H1 (cell line): ENCODE results near the gene LCE3B. TPM values are rescaled to one million over a fixed set of nuclear protein-coding genes. Genes with fewer than 3 reads are reported as not detected.

Experiments used
- CTCF ChIA-PET: fragments of 300-600 bp; sonication (Branson Sonifier 250); formaldehyde crosslinking; loops from one replicate; lab custom pipeline; 2021; ENCODE audit not compliant: partially characterized antibody; lab: Charles Lee
- POLR2A ChIA-PET: fragments of 300-600 bp; sonication (Branson Sonifier 250); formaldehyde crosslinking; loops from one replicate; lab custom pipeline; 2021; ENCODE audit warnings: inconsistent platforms; ENCODE audit not compliant: partially characterized antibody; lab: Charles Lee
- DNase-seq, 2 experiments: peaks; one replicate each; pipeline versions ENCODE4 v3.0.0 to v3.0.0-alpha.2; 2010 to 2022; ENCODE audit warnings: low spot score in 2 of 2, low read depth in 1 of 2, mixed read lengths in 1 of 2
- FAIRE-seq: peaks from 2 replicates; lab custom pipeline; 2011; peaks lifted over from hg19 to GRCh38; lab: Jason Lieb, UNC
- H2AFZ ChIP-seq: 2 replicates; pipeline ENCODE4 v1.8.1; 2012; ENCODE audit warnings: low read length, inconsistent platforms
- H2AK5ac ChIP-seq: 2 replicates; pipeline ENCODE4 v1.6.1; 2013; ENCODE audit warnings: low read depth, low read length
- H2BK120ac ChIP-seq: replicated peaks from 2 replicates; pipeline ENCODE3; 2013; ENCODE audit warnings: low read depth, low read length, inconsistent platforms
- H2BK12ac ChIP-seq: 2 replicates; pipeline ENCODE4 v1.6.1; 2013; ENCODE audit warnings: low read depth, low read length
- H2BK15ac ChIP-seq: 2 replicates; pipeline ENCODE4 v1.6.1; 2013; ENCODE audit warnings: low read length
- H2BK20ac ChIP-seq: 2 replicates; pipeline ENCODE4 v1.6.1; 2013; ENCODE audit warnings: low read length
- H2BK5ac ChIP-seq: 2 replicates; pipeline ENCODE4 v1.6.1; 2013; ENCODE audit warnings: low read depth, low read length
- H3K14ac ChIP-seq: 2 replicates; pipeline ENCODE4 v1.6.1; 2013; ENCODE audit warnings: inconsistent platforms; ENCODE audit not compliant: insufficient read length
- H3K18ac ChIP-seq: 2 replicates; pipeline ENCODE4 v1.6.1; 2013; ENCODE audit warnings: low read length; ENCODE audit errors: extremely low read depth
- H3K23ac ChIP-seq: 2 replicates; pipeline ENCODE4 v1.6.1; 2013; ENCODE audit warnings: inconsistent platforms; ENCODE audit not compliant: insufficient read length
- H3K23me2 ChIP-seq: 2 replicates; pipeline ENCODE4 v1.6.1; 2013; ENCODE audit warnings: low read depth, low read length
- H3K27ac ChIP-seq: 2 replicates; pipeline ENCODE4 v1.6.1; 2011; ENCODE audit warnings: low read depth, low read length, inconsistent platforms
- H3K27me3 ChIP-seq, 4 experiments: replicated peaks in 1 of 4; 1 replicate in 1 of 4; 2 replicates in 3 of 4; pipeline versions ENCODE4 v1.6.1 to v1.8.1; 2011 to 2013; ENCODE audit warnings: low read length in 3 of 4, mild to moderate bottlenecking in 3 of 4, inconsistent platforms in 2 of 4, mixed read lengths in 2 of 4, moderate library complexity in 1 of 4; ENCODE audit not compliant: control insufficient read depth in 3 of 4, insufficient read depth in 3 of 4; ENCODE audit errors: extremely low read depth in 1 of 4
- H3K36me3 ChIP-seq, 4 experiments: 2 replicates each; pipeline versions ENCODE4 v1.6.1 to v1.8.1; 2011 to 2013; ENCODE audit warnings: mild to moderate bottlenecking in 4 of 4, low read length in 3 of 4, moderate library complexity in 2 of 4, control low read depth in 1 of 4, inconsistent platforms in 1 of 4; ENCODE audit not compliant: insufficient read depth in 4 of 4, control insufficient read depth in 2 of 4
- H3K4ac ChIP-seq: replicated peaks from 2 replicates; pipeline ENCODE3; 2013; ENCODE audit warnings: low read length, low read depth, mixed read lengths, inconsistent platforms; ENCODE audit not compliant: insufficient read length
- H3K4me1 ChIP-seq, 4 experiments: replicated peaks in 1 of 4; 1 replicate in 1 of 4; 2 replicates in 3 of 4; pipeline versions ENCODE4 v1.6.1 to v1.8.1; 2011 to 2013; ENCODE audit warnings: low read length in 3 of 4, inconsistent platforms in 2 of 4, mixed read lengths in 1 of 4; ENCODE audit not compliant: insufficient read depth in 4 of 4, control insufficient read depth in 3 of 4
- H3K4me2 ChIP-seq, 2 experiments: 2 replicates each; pipeline versions ENCODE4 v1.6.1 to v1.8.1; 2011 to 2013; ENCODE audit warnings: low read depth in 2 of 2, low read length in 2 of 2, control low read depth in 1 of 2, inconsistent platforms in 1 of 2, mild to moderate bottlenecking in 1 of 2; ENCODE audit not compliant: insufficient read depth in 1 of 2
- H3K4me3 ChIP-seq, 4 experiments: fragments of 200-600, 300-600 bp in 1 of 4; sonication (generic), shearing (Covaris generic), sonication (Bioruptor Twin) in 1 of 4; 2 replicates each; pipeline versions ENCODE4 v1.5.1 to v1.8.1; 2011 to 2016; ENCODE audit warnings: low read length in 4 of 4, low read depth in 3 of 4, control low read depth in 2 of 4, inconsistent platforms in 2 of 4, mild to moderate bottlenecking in 2 of 4, mixed read lengths in 1 of 4, moderate library complexity in 1 of 4; ENCODE audit not compliant: insufficient read depth in 2 of 4; ENCODE audit errors: extremely low read depth in 1 of 4
- H3K56ac ChIP-seq: replicated peaks from 2 replicates; pipeline ENCODE3; 2013; ENCODE audit warnings: low read depth, mild to moderate bottlenecking, mixed read lengths, low read length, inconsistent platforms; ENCODE audit not compliant: insufficient read length
- H3K79me1 ChIP-seq: 2 replicates; pipeline ENCODE4 v1.6.1; 2013; ENCODE audit warnings: low read depth, low read length, control low read depth
- H3K79me2 ChIP-seq, 2 experiments: 2 replicates each; pipeline versions ENCODE4 v1.6.1 to v1.8.1; 2012 to 2013; ENCODE audit warnings: low read length in 2 of 2, mild to moderate bottlenecking in 2 of 2, inconsistent platforms in 1 of 2; ENCODE audit not compliant: insufficient read depth in 2 of 2, control insufficient read depth in 1 of 2
- H3K9ac ChIP-seq, 4 experiments: replicated peaks in 1 of 4; 1 replicate in 1 of 4; 2 replicates in 3 of 4; pipeline versions ENCODE4 v1.6.1 to v1.8.1; 2011 to 2013; ENCODE audit warnings: low read depth in 3 of 4, low read length in 3 of 4, control low read depth in 2 of 4, mild to moderate bottlenecking in 2 of 4, moderate library complexity in 2 of 4, inconsistent platforms in 1 of 4; ENCODE audit errors: extremely low read depth in 1 of 4
- H3K9me3 ChIP-seq, 2 experiments: 2 replicates each; pipeline versions ENCODE4 v1.6.1 to v1.8.1; 2012 to 2013; ENCODE audit warnings: mild to moderate bottlenecking in 2 of 2, moderate library complexity in 2 of 2, control low read depth in 1 of 2, inconsistent platforms in 1 of 2, low read depth in 1 of 2, low read length in 1 of 2, mixed read lengths in 1 of 2; ENCODE audit not compliant: insufficient read depth in 2 of 2
- H4K20me1 ChIP-seq, 2 experiments: replicated peaks in 1 of 2; 2 replicates each; pipeline versions ENCODE3 to v1.8.1; 2011 to 2013; ENCODE audit warnings: inconsistent platforms in 2 of 2, low read length in 2 of 2, mild to moderate bottlenecking in 1 of 2; ENCODE audit not compliant: insufficient read depth in 2 of 2, control insufficient read depth in 1 of 2
- H4K5ac ChIP-seq: 2 replicates; pipeline ENCODE4 v1.6.1; 2013; ENCODE audit warnings: low read length, low read depth, mixed read lengths, inconsistent platforms; ENCODE audit not compliant: insufficient read length
- H4K8ac ChIP-seq: 2 replicates; pipeline ENCODE4 v1.8.0; 2013; ENCODE audit warnings: mild to moderate bottlenecking, moderate library complexity, low read length, inconsistent platforms; ENCODE audit not compliant: insufficient read depth; ENCODE audit errors: extremely low read depth
- H4K91ac ChIP-seq: replicated peaks from 2 replicates; pipeline ENCODE3; 2013; ENCODE audit warnings: low read length, mixed read lengths, inconsistent platforms; ENCODE audit not compliant: insufficient read length
- ATF3 ChIP-seq: IDR thresholded peaks from 2 replicates; pipeline ENCODE4 v1.6.1; 2011; ENCODE audit warnings: low read depth, mild to moderate bottlenecking, low read length; ENCODE audit not compliant: insufficient read depth
- CEBPB ChIP-seq: IDR thresholded peaks from 2 replicates; pipeline ENCODE4 v1.6.1; 2012; ENCODE audit warnings: low read depth, low read length
- CREB1 ChIP-seq: IDR thresholded peaks from 2 replicates; pipeline ENCODE4 v1.6.1; 2012; ENCODE audit warnings: inconsistent platforms
- HDAC6 ChIP-seq: IDR thresholded peaks from one replicate; pipeline ENCODE4 v1.7.1; 2012; ENCODE audit warnings: low read depth, mild to moderate bottlenecking, inconsistent platforms, low read length, moderate library complexity
- MAFK ChIP-seq: IDR thresholded peaks from 2 replicates; pipeline ENCODE4 v1.6.1; 2012; ENCODE audit warnings: low read depth, mild to moderate bottlenecking, improper control_type of control experiment, low read length
- POLR2A ChIP-seq, 2 experiments: IDR thresholded peaks; 1 replicate in 1 of 2; 2 replicates in 1 of 2; pipeline ENCODE4 v1.6.1; 2011; ENCODE audit warnings: low read depth in 2 of 2, low read length in 2 of 2, mild to moderate bottlenecking in 2 of 2; ENCODE audit errors: control extremely low read depth in 1 of 2
- POU5F1 ChIP-seq: IDR thresholded peaks from 2 replicates; pipeline ENCODE4 v1.6.1; 2011; ENCODE audit warnings: low read depth, mild to moderate bottlenecking, low read length, moderate library complexity
- RAD21 ChIP-seq, 2 experiments: IDR thresholded peaks in 1 of 2; conservative IDR thresholded peaks in 1 of 2; 2 replicates each; pipeline ENCODE4 v1.6.1; 2011; ENCODE audit warnings: low read depth in 2 of 2, low read length in 2 of 2, improper control_type of control experiment in 1 of 2, inconsistent platforms in 1 of 2, mild to moderate bottlenecking in 1 of 2, moderate library complexity in 1 of 2
- RXRA ChIP-seq: IDR thresholded peaks from 2 replicates; pipeline ENCODE4 v1.6.1; 2011; ENCODE audit warnings: low read depth, mild to moderate bottlenecking, low read length, moderate library complexity; ENCODE audit not compliant: insufficient read depth
- TAF1 ChIP-seq: IDR thresholded peaks from 2 replicates; pipeline ENCODE4 v1.6.1; 2011; ENCODE audit warnings: mild to moderate bottlenecking, low read depth, low read length
- TEAD4 ChIP-seq: IDR thresholded peaks from 2 replicates; pipeline ENCODE4 v1.6.1; 2012; ENCODE audit warnings: low read depth, low read length, inconsistent platforms, mixed read lengths
- ZNF274 ChIP-seq: IDR thresholded peaks from 2 replicates; pipeline ENCODE4 v1.7.0; 2012; ENCODE audit warnings: low read length, borderline replicate concordance; ENCODE audit errors: extremely low read depth
- WGBS, 2 experiments: shearing (Covaris generic) in 1 of 2; methylation state at CpG; one replicate each; pipeline versions ENCODE4 v1.1.6 to v1.1.7; 2013 to 2015; ENCODE audit warnings: low lambda C conversion rate in 2 of 2, mixed read lengths in 2 of 2, inconsistent platforms in 1 of 2, low coverage in 1 of 2, missing lambda C conversion rate in 1 of 2; ENCODE audit not compliant: insufficient replicate concordance in 2 of 2, insufficient coverage in 1 of 2, insufficient read length in 1 of 2; ENCODE audit errors: extremely low coverage in 1 of 2, missing lambda C conversion rate in 1 of 2; 5-methylcytosine and 5-hydroxymethylcytosine counted together
- polyA plus RNA-seq, 7 experiments: library from polyadenylated mRNA; depleted of rRNA in 3 of 7; stranded (reverse) in 5 of 7; unstranded in 2 of 7; fragments of >200 nt in 5 of 7; fragments of 200-250 nt in 2 of 7; gene quantifications; 1 replicate in 5 of 7; 2 replicates in 1 of 7; 4 replicates in 1 of 7; pipeline versions ENCODE4 v1.2.1 to v1.2.3, GENCODE V29; 2011 to 2013; ENCODE audit warnings: missing spikeins in 2 of 7, mixed read lengths in 2 of 7
- total RNA-seq: library from RNA; stranded (reverse); fragmentation: NEBNext Ultra II Directional; extraction: Animal tissue kit (Norgen Biotek cat#: 25700); gene quantifications from 2 replicates; pipeline ENCODE4 v1.2.1, GENCODE V29; 2021
- TF ChIP-seq, protein P1 (sequence below): IDR thresholded peaks from 2 replicates; pipeline ENCODE4 v1.6.1; 2012; ENCODE audit warnings: low read length, inconsistent platforms

Gene LCE3B
- total and polyA plus RNA-seq, 2 of the 8 experiments (the other 6 are each of a cell fraction or from before 2014, with no cell fraction given) = not detected

- Histone ChIP-seq H3K79me2 (no peaks in the 10 kb centered on the region), H4K8ac (no peak overlapping the region), H2AFZ (no peak overlapping the region), H2BK20ac (no peak overlapping the region), H3K4me3 (no peak overlapping the region), H2BK15ac (no peak overlapping the region), H3K79me1 (no peaks in the 10 kb centered on the region), H2BK12ac (no peak overlapping the region), H3K4me1 (no peaks in the 10 kb centered on the region), H3K9ac (no peak overlapping the region), H3K9me3 (peaks cover 70 to 85% of the 10 kb centered on the region in 2 experiments), H4K20me1 (no peaks in the 10 kb centered on the region), H2AK5ac (no peak overlapping the region), H3K18ac (no peak overlapping the region), H3K56ac (no peak overlapping the region), H2BK5ac (no peak overlapping the region), H4K91ac (no peak overlapping the region), H3K4ac (no peak overlapping the region), H3K4me2 (no peak overlapping the region), H3K27ac (no peak overlapping the region), H3K27me3 (no peaks in the 10 kb centered on the region), H3K36me3 (no peaks in the 10 kb centered on the region; a peak in 1 of 8 replicates), H4K5ac (no peak overlapping the region), H3K14ac (no peak overlapping the region), H3K23ac (no peak overlapping the region), H3K23me2 (no peaks in the 10 kb centered on the region), H2BK120ac (no peak overlapping the region)
- WGBS, 2 experiments = 72% methylated on average over 3 of the region's 3 CpGs; no CpG with 5 or more reads in 1 of the 2 experiments
- ChIA-PET POLR2A (no interaction called here), CTCF (no interaction called here)
- FAIRE-seq (no peak), DNase-seq (no peak)
- no peak for TF ChIP-seq CEBPB
- no peak for TF ChIP-seq TEAD4
- TF ChIP-seq, protein P1, sequence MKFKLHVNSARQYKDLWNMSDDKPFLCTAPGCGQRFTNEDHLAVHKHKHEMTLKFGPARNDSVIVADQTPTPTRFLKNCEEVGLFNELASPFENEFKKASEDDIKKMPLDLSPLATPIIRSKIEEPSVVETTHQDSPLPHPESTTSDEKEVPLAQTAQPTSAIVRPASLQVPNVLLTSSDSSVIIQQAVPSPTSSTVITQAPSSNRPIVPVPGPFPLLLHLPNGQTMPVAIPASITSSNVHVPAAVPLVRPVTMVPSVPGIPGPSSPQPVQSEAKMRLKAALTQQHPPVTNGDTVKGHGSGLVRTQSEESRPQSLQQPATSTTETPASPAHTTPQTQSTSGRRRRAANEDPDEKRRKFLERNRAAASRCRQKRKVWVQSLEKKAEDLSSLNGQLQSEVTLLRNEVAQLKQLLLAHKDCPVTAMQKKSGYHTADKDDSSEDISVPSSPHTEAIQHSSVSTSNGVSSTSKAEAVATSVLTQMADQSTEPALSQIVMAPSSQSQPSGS = no peak
- TF ChIP-seq HDAC6 = no peak
- TF ChIP-seq POU5F1 = no peak
- TF ChIP-seq ZNF274 = no peak
- no peak for TF ChIP-seq TAF1
- no peak for TF ChIP-seq CREB1
- no peak for TF ChIP-seq MAFK
- no peak for TF ChIP-seq RAD21 (IDR thresholded peaks at IDR 0.05 in 1 of 2, conservative IDR thresholded peaks at IDR 0.05 in 1 of 2; ENCODE audit: low read depth in 2 of 2, low read length in 2 of 2)
- TF ChIP-seq RXRA = no peak
- TF ChIP-seq ATF3 = no peak
- TF ChIP-seq POLR2A (IDR thresholded peaks at IDR 0.05; ENCODE audit: control extremely low read depth in 1 of 2, low read depth in 2 of 2, low read length in 2 of 2) = no peak
Observed at GRCh38 chr1:152645146-152645545, 31.5 kb downstream of the LCE3B start.
